Measurements from ENCODE around the gene RORC.
"Not testable (repeated sequence)": the region's sequence is repeated elsewhere in the genome, so short reads cannot be mapped to it uniquely, and the experiment has no call there.

The RORC gene

GRCh38 chr1:151855933-151856332 lies 24.3 kb upstream of the RORC start:
- Mint-ChIP-seq H3K27me3 (ENCODE audit: low read depth) (no peaks in the 10 kb centered on the region), H3K36me3 (ENCODE audit: low read depth) (no peaks in the 10 kb centered on the region), H3K27ac (no peak overlapping the region), H3K9me3 (no peaks in the 10 kb centered on the region), H3K4me1 (ENCODE audit: low read depth) (peaks cover 4% of the 10 kb centered on the region), H3K4me3 (no peak overlapping the region)
- no peak for DNase-seq (ENCODE audit: low spot score)

- H3K27me3 Mint-ChIP-seq (ENCODE audit: low read depth); DNase-seq (ENCODE audit: low spot score): not testable (repeated sequence)
Observed at GRCh38 chr1:151855516-151855915, 23.9 kb upstream of the RORC start.

GRCh38 chr1:151854658-151855057 lies 23.1 kb upstream of the RORC start:
- Mint-ChIP-seq H3K27ac (no peak overlapping the region), H3K36me3 (ENCODE audit: low read depth) (no peaks in the 10 kb centered on the region), H3K9me3 (no peaks in the 10 kb centered on the region), H3K27me3 (ENCODE audit: low read depth) (no peaks in the 10 kb centered on the region), H3K4me3 (no peak overlapping the region), H3K4me1 (ENCODE audit: low read depth) (peaks cover 5% of the 10 kb centered on the region)
- DNase-seq (ENCODE audit: low spot score), result no peak

More at GRCh38 chr1:151855516-151855915, 23.9 kb upstream of the RORC start:
- H3K4me3 Mint-ChIP-seq; H3K9me3 Mint-ChIP-seq; H3K36me3 Mint-ChIP-seq (ENCODE audit: low read depth); H3K4me1 Mint-ChIP-seq (ENCODE audit: low read depth); H3K27ac Mint-ChIP-seq: not testable (repeated sequence)

- H3K9me3 Mint-ChIP-seq, result no peaks in the 10 kb centered on the region
- no peak within 1 kb of the TSS for H3K4me3 Mint-ChIP-seq
- no peak for DNase-seq (ENCODE audit: low spot score)
- peaks cover 9% of the 10 kb centered on the region for H3K4me1 Mint-ChIP-seq (ENCODE audit: low read depth)
- H3K36me3 Mint-ChIP-seq (ENCODE audit: low read depth), result no peaks in the 10 kb centered on the region
- H3K27ac Mint-ChIP-seq, result no peak within 1 kb of the TSS
- no peaks in the 10 kb centered on the region for H3K27me3 Mint-ChIP-seq (ENCODE audit: low read depth)
Observed at GRCh38 chr1:151853411-151853943, 21.9 kb upstream of the RORC start, which contains the start of gene THEM5. TSS of gene THEM5 (minus strand) at chr1:151853712. CDS start at chr1:151853565, 147 bp downstream.

GRCh38 chr1:151852733-151853132 lies 21.1 kb upstream of the RORC start:
- H3K4me3 Mint-ChIP-seq, result no peak overlapping the region
- H3K27me3 Mint-ChIP-seq (ENCODE audit: low read depth), result no peaks in the 10 kb centered on the region
- H3K9me3 Mint-ChIP-seq, result no peaks in the 10 kb centered on the region
- H3K4me1 Mint-ChIP-seq (ENCODE audit: low read depth), result peaks cover 12% of the 10 kb centered on the region
- no peak for DNase-seq (ENCODE audit: low spot score)
- no peak overlapping the region for H3K27ac Mint-ChIP-seq
- H3K36me3 Mint-ChIP-seq (ENCODE audit: low read depth), result no peaks in the 10 kb centered on the region

GRCh38 chr1:151851886-151852285 lies 20.3 kb upstream of the RORC start:
- H3K36me3 Mint-ChIP-seq (ENCODE audit: low read depth), result no peaks in the 10 kb centered on the region
- DNase-seq (ENCODE audit: low spot score), result no peak
- H3K27ac Mint-ChIP-seq, result peak overlapping the region; percentile 1
- peaks cover 12% of the 10 kb centered on the region for H3K4me1 Mint-ChIP-seq (ENCODE audit: low read depth)
- H3K9me3 Mint-ChIP-seq, result no peaks in the 10 kb centered on the region
- no peaks in the 10 kb centered on the region for H3K27me3 Mint-ChIP-seq (ENCODE audit: low read depth)
- no peak overlapping the region for H3K4me3 Mint-ChIP-seq

- Mint-ChIP-seq H3K4me3 (no peak overlapping the region), H3K27me3 (ENCODE audit: low read depth) (no peaks in the 10 kb centered on the region), H3K27ac (no peak overlapping the region), H3K4me1 (ENCODE audit: low read depth) (peaks cover 24% of the 10 kb centered on the region), H3K36me3 (ENCODE audit: low read depth) (no peaks in the 10 kb centered on the region), H3K9me3 (no peaks in the 10 kb centered on the region)
- no peak for DNase-seq (ENCODE audit: low spot score)
Observed at GRCh38 chr1:151849871-151850270, 18.3 kb upstream of the RORC start.

GRCh38 chr1:151849126-151849525 lies 17.5 kb upstream of the RORC start:
- Mint-ChIP-seq H3K9me3 (no peaks in the 10 kb centered on the region), H3K27me3 (ENCODE audit: low read depth) (no peaks in the 10 kb centered on the region), H3K4me3 (no peak overlapping the region), H3K27ac (no peak overlapping the region), H3K36me3 (ENCODE audit: low read depth) (no peaks in the 10 kb centered on the region), H3K4me1 (ENCODE audit: low read depth) (peaks cover 26% of the 10 kb centered on the region)
- DNase-seq (ENCODE audit: low spot score), result no peak

GRCh38 chr1:151847867-151848596 lies 16.4 kb upstream of the RORC start:
- H3K4me1 Mint-ChIP-seq (ENCODE audit: low read depth), result peaks cover 26% of the 10 kb centered on the region
- H3K36me3 Mint-ChIP-seq (ENCODE audit: low read depth), result no peaks in the 10 kb centered on the region
- no peak overlapping the region for H3K27ac Mint-ChIP-seq
- H3K4me3 Mint-ChIP-seq, result no peak overlapping the region
- H3K9me3 Mint-ChIP-seq, result no peaks in the 10 kb centered on the region
- no peak for DNase-seq (ENCODE audit: low spot score)
- no peaks in the 10 kb centered on the region for H3K27me3 Mint-ChIP-seq (ENCODE audit: low read depth)

- no peaks in the 10 kb centered on the region for H3K9me3 Mint-ChIP-seq
- H3K27ac Mint-ChIP-seq, result peak overlapping the region; percentile 7
- no peak for DNase-seq (ENCODE audit: low spot score)
- no peaks in the 10 kb centered on the region for H3K27me3 Mint-ChIP-seq (ENCODE audit: low read depth)
- peaks cover 26% of the 10 kb centered on the region for H3K4me1 Mint-ChIP-seq (ENCODE audit: low read depth)
- H3K4me3 Mint-ChIP-seq, result no peak overlapping the region
- no peaks in the 10 kb centered on the region for H3K36me3 Mint-ChIP-seq (ENCODE audit: low read depth)
Observed at GRCh38 chr1:151846686-151847237, 15.2 kb upstream of the RORC start.

- Mint-ChIP-seq H3K27ac (peak overlapping the region; percentile 7), H3K4me1 (ENCODE audit: low read depth) (peaks cover 26% of the 10 kb centered on the region), H3K27me3 (ENCODE audit: low read depth) (no peaks in the 10 kb centered on the region), H3K9me3 (no peaks in the 10 kb centered on the region), H3K4me3 (no peak overlapping the region), H3K36me3 (ENCODE audit: low read depth) (no peaks in the 10 kb centered on the region)
- DNase-seq (ENCODE audit: low spot score), result no peak
Observed at GRCh38 chr1:151846062-151846568, 14.5 kb upstream of the RORC start.

- no peaks in the 10 kb centered on the region for H3K9me3 Mint-ChIP-seq
- peaks cover 38% of the 10 kb centered on the region for H3K4me1 Mint-ChIP-seq (ENCODE audit: low read depth)
- no peak overlapping the region for H3K27ac Mint-ChIP-seq
- H3K36me3 Mint-ChIP-seq (ENCODE audit: low read depth), result no peaks in the 10 kb centered on the region
- DNase-seq (ENCODE audit: low spot score), result no peak
- no peaks in the 10 kb centered on the region for H3K27me3 Mint-ChIP-seq (ENCODE audit: low read depth)
- H3K4me3 Mint-ChIP-seq, result no peak overlapping the region
Observed at GRCh38 chr1:151843398-151843797, 11.8 kb upstream of the RORC start.

GRCh38 chr1:151841141-151841540 lies 9.5 kb upstream of the RORC start:
- no peak overlapping the region for H3K27ac Mint-ChIP-seq
- no peak for DNase-seq (ENCODE audit: low spot score)
- H3K9me3 Mint-ChIP-seq, result no peaks in the 10 kb centered on the region
- no peaks in the 10 kb centered on the region for H3K36me3 Mint-ChIP-seq (ENCODE audit: low read depth)
- peaks cover 3% of the 10 kb centered on the region for H3K27me3 Mint-ChIP-seq (ENCODE audit: low read depth)
- H3K4me3 Mint-ChIP-seq, result no peak overlapping the region
- H3K4me1 Mint-ChIP-seq (ENCODE audit: low read depth), result peaks cover 45% of the 10 kb centered on the region

- DNase-seq (ENCODE audit: low spot score), result no peak
- Mint-ChIP-seq H3K27ac (peak overlapping the region; percentile 10), H3K4me1 (ENCODE audit: low read depth) (peaks cover 44% of the 10 kb centered on the region), H3K36me3 (ENCODE audit: low read depth) (no peaks in the 10 kb centered on the region), H3K9me3 (no peaks in the 10 kb centered on the region), H3K4me3 (peak overlapping the region; percentile 79), H3K27me3 (ENCODE audit: low read depth) (peaks cover 3% of the 10 kb centered on the region)
Observed at GRCh38 chr1:151840421-151840820, 8.8 kb upstream of the RORC start.

All from T-helper 2 cell treated with Interferon-gamma antibody and Interleukin-4, amounts not matched to agents 5 μg/mL and 100 μg/mL, for 36 hours (primary cell).